ENCODE data around the gene MED29. TPM values are rescaled to one million over a fixed set of nuclear protein-coding genes. Genes with fewer than 3 reads are reported as not detected.

Gene MED29
- total and polyA plus RNA-seq, 2 of the 13 experiments (the other 11 are each of a cell fraction or from before 2014, with no cell fraction given): 14.0 to 19.7 TPM

DNA sequence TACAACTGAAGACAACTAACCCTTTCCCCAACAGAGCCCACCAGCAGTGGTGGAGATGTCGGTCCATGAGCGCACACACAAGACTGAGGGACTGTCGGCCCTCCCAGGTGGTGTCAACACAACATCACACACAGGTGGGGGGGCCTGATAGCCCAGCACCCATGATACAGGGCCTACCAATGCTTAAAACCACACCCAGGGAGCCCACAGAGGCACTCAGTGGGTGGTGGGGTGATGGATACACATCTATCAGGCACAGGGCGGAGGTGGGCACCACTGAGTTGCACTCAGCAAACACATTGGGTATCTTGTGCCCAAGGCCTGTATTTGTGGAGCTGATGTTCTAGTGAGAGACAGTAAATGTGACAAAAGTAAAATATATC lies 8.5 kb downstream of the MED29 start:
- Histone ChIP-seq H3K4me2 (ENCODE audit: low read depth, low read length) (peak overlapping the region; percentile 39), H4K20me1 (ENCODE audit: insufficient read depth, low read length) (no peaks in the 10 kb centered on the region), H3K9ac (ENCODE audit: insufficient read depth, low read depth, low read length) (0 out of 2 replicates have a peak overlapping the region, but pooled peaks have one; percentile 10), H3K79me2 (ENCODE audit: insufficient read depth, low read length) (no peaks in the 10 kb centered on the region), H3K27ac (ENCODE audit: extremely low read length, insufficient read depth, low read length) (peak overlapping the region; percentile 98), H3K4me3 (replicated peaks in 1 of 3; ENCODE audit: insufficient read depth in 1 of 3, low read depth in 2 of 3, low read length in 3 of 3) (no peak overlapping the region), H3K4me1 (ENCODE audit: insufficient read depth, low read length) (peaks cover 65% of the 10 kb centered on the region), H3K9me3 (ENCODE audit: low read length) (no peaks in the 10 kb centered on the region), H2AFZ (ENCODE audit: low read length) (no peak overlapping the region), H3K36me3 (replicated peaks in 1 of 2; ENCODE audit: control insufficient read depth in 1 of 2, insufficient read depth in 2 of 2, low read length in 2 of 2) (0 out of 5 replicates have a peak, but pooled peaks cover 0 to 3% of the 10 kb centered on the region in 2 experiments), H3K27me3 (ENCODE audit: control insufficient read depth in 1 of 2, insufficient read depth in 2 of 2, low read length in 2 of 2) (no peaks in the 10 kb centered on the region)
- DNase-seq (ENCODE audit: low spot score): no peak
- BruUV-seq (replicated peaks): no TSS peak
- POLR2A ChIA-PET: interaction anchor here (1.2 to 3.4 kb wide), 6 partner anchors 8 to 46 kb away, joined by 3 to 123 read pairs (median 17); partner anchors contain the start of genes MED29, PAF1, PLEKHG2 and SUPT5H
- CTCF ChIA-PET (ENCODE audit: low intra/inter-chr PET ratio, low total read pairs): interaction anchor here (4.2 kb wide), 1 partner anchor 12 kb away, joined by 127 read pairs; the partner anchor contains the start of gene PLEKHG2
- 95% methylated on average over 3 of the region's 4 CpGs for WGBS (ENCODE audit: low lambda C conversion rate)
- no peak for FAIRE-seq
- no peak for ATAC-seq
- intact Hi-C loops (cut with micrococcal nuclease; ENCODE audit: unreplicated experiment) (loop anchor here (5.0 kb wide), 1 partner anchor 1043 kb away; the partner anchor contains the start of gene SERTAD3), in situ Hi-C loops (cut with HindIII; ENCODE audit: extremely low pct_ligation_motif_present, low pct_unique_long_range_greater_than_20kb) (no loop called here)
- TF ChIP-seq MED8 (CRISPR knock-in tag; IDR thresholded peaks at IDR 0.05; ENCODE audit: insufficient replicate concordance) (no peak), ZNF879 (CRISPR knock-in tag; IDR thresholded peaks at IDR 0.05) (no peak), FOXM1 (CRISPR knock-in tag; IDR thresholded peaks at IDR 0.05) (no peak), POLR2G (IDR thresholded peaks at IDR 0.05; ENCODE audit: low read depth, low read length) (0 out of 2 replicates have a peak, but pooled peaks have one; percentile 22), ZNF572 (CRISPR knock-in tag; IDR thresholded peaks at IDR 0.05) (no peak; the same call in 1 of the 2 replicates), ZNF619 (CRISPR knock-in tag; IDR thresholded peaks at IDR 0.05) (no peak), ZBTB7A (CRISPR knock-in tag; IDR thresholded peaks at IDR 0.05) (no peak), ZNF687 (CRISPR knock-in tag; IDR thresholded peaks at IDR 0.05) (no peak; the same call in 1 of the 2 replicates), PHF5A (CRISPR knock-in tag; IDR thresholded peaks at IDR 0.05; ENCODE audit: low read depth, unreplicated experiment) (no peak), NR2F6 (IDR thresholded peaks at IDR 0.05) (no peak), NR2F6 (CRISPR knock-in tag; IDR thresholded peaks at IDR 0.05) (no peak), NAIF1 (CRISPR knock-in tag; IDR thresholded peaks at IDR 0.05; ENCODE audit: borderline replicate concordance) (no peak)
- TF ChIP-seq, protein P1, sequence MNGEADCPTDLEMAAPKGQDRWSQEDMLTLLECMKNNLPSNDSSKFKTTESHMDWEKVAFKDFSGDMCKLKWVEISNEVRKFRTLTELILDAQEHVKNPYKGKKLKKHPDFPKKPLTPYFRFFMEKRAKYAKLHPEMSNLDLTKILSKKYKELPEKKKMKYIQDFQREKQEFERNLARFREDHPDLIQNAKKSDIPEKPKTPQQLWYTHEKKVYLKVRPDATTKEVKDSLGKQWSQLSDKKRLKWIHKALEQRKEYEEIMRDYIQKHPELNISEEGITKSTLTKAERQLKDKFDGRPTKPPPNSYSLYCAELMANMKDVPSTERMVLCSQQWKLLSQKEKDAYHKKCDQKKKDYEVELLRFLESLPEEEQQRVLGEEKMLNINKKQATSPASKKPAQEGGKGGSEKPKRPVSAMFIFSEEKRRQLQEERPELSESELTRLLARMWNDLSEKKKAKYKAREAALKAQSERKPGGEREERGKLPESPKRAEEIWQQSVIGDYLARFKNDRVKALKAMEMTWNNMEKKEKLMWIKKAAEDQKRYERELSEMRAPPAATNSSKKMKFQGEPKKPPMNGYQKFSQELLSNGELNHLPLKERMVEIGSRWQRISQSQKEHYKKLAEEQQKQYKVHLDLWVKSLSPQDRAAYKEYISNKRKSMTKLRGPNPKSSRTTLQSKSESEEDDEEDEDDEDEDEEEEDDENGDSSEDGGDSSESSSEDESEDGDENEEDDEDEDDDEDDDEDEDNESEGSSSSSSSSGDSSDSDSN (CRISPR knock-in tag; IDR thresholded peaks at IDR 0.05): no peak
- TF ChIP-seq, protein P2, sequence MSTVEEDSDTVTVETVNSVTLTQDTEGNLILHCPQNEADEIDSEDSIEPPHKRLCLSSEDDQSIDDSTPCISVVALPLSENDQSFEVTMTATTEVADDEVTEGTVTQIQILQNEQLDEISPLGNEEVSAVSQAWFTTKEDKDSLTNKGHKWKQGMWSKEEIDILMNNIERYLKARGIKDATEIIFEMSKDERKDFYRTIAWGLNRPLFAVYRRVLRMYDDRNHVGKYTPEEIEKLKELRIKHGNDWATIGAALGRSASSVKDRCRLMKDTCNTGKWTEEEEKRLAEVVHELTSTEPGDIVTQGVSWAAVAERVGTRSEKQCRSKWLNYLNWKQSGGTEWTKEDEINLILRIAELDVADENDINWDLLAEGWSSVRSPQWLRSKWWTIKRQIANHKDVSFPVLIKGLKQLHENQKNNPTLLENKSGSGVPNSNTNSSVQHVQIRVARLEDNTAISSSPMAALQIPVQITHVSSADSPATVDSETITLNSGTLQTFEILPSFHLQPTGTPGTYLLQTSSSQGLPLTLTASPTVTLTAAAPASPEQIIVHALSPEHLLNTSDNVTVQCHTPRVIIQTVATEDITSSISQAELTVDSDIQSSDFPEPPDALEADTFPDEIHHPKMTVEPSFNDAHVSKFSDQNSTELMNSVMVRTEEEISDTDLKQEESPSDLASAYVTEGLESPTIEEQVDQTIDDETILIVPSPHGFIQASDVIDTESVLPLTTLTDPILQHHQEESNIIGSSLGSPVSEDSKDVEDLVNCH (CRISPR knock-in tag; IDR thresholded peaks at IDR 0.05): no peak
- TF ChIP-seq, protein P3, sequence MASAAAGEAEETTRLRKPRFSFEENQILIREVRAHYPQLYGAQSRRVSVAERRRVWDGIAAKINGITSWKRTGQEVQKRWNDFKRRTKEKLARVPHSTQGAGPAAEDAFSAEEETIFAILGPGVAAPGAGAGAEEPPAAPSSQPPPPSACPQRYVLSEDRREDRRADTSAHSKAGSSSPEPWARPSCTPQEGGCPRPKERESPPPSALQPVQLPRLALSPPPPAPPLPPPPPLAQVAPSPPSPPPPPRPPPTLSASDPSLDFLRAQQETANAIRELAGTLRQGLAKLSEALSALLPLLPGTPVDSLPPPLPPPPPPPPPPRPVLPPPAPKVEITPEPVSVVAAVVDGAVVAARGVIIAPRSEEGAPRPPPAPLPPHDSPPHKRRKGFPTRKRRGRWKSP (CRISPR knock-in tag; IDR thresholded peaks at IDR 0.05): no peak

Data from HepG2 (cell line).